Neural cell (in vitro differentiated cells): ENCODE measurements around the gene TCIRG1.

Source experiments
- CTCF ChIP-seq: fragments of 450-650 bp; IDR thresholded peaks from 2 replicates; pipeline ENCODE4 v1.5.1; 2014; ENCODE audit warnings: antibody characterized with exemption, mild to moderate bottlenecking, moderate library complexity; ENCODE audit not compliant: poor library complexity, severe bottlenecking
- EP300 ChIP-seq: fragments of 450-650 bp; conservative IDR thresholded peaks from 2 replicates; pipeline ENCODE4 v1.6.1; 2014; ENCODE audit warnings: antibody characterized with exemption, mild to moderate bottlenecking, moderate library complexity; ENCODE audit not compliant: poor library complexity, severe bottlenecking
- EZH2 ChIP-seq: fragments of 200-600, 300-800 bp; shearing (Covaris generic), sonication (generic); IDR thresholded peaks from 2 replicates; pipeline ENCODE4 v1.6.1; 2014; ENCODE audit warnings: antibody characterized with exemption, low read length, borderline replicate concordance, mild to moderate bottlenecking; ENCODE audit not compliant: insufficient read depth, poor library complexity, severe bottlenecking
- MXI1 ChIP-seq: fragments of 450-650 bp; conservative IDR thresholded peaks from 2 replicates; pipeline ENCODE4 v1.6.1; 2014; ENCODE audit warnings: antibody characterized with exemption, mild to moderate bottlenecking; ENCODE audit not compliant: poor library complexity, severe bottlenecking
- POLR2AphosphoS5 ChIP-seq: IDR thresholded peaks from 2 replicates; pipeline ENCODE4 v1.6.1; 2012
- RAD21 ChIP-seq: fragments of 450-650 bp; conservative IDR thresholded peaks from 2 replicates; pipeline ENCODE4 v1.6.1; 2014; ENCODE audit warnings: antibody characterized with exemption, mild to moderate bottlenecking, moderate library complexity
- REST ChIP-seq: IDR thresholded peaks from 2 replicates; pipeline ENCODE4 v1.6.1; 2012; ENCODE audit warnings: borderline replicate concordance
- TAF1 ChIP-seq: IDR thresholded peaks from 2 replicates; pipeline ENCODE4 v1.6.1; 2012; ENCODE audit warnings: low read depth

- TF ChIP-seq CTCF (no peak), EZH2 (no peak), REST (no peak), TAF1 (no peak), POLR2AphosphoS5 (no peak), RAD21 (no peak), EP300 (no peak), MXI1 (no peak)
Measured at GRCh38 chr11:68002575-68002937, 36.3 kb upstream of the TCIRG1 start.
